ENCODE data around the gene CST9L.

CST9L gene

DNA sequence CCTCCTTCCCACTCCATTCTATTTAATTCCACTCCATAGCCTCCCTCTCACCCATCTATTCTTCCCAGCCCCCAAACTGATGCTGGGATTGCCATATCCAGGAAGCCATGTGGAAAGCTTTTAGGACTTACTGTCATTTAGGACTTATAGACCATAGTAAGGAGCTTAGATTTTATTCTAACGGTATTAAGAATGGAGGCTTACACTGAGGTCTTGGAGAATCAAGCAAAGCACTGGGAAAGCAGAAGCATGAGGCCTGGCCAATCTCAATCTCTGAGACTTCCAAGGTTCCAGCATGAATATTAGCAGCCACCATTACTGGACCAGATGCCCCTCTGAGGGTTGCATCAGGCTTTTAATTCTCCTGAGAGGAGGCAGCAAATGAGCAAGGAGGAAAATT is 36.0 kb upstream of the CST9L start:
- H3K4me2 ChIP-seq, result peak overlapping the region; percentile 57
- H3K9ac ChIP-seq, result no peak overlapping the region
- no peaks in the 10 kb centered on the region for H3K9me3 ChIP-seq
- H3K27me3 ChIP-seq, result no peaks in the 10 kb centered on the region
- H3K4me1 ChIP-seq, result peaks cover 43% of the 10 kb centered on the region
- TF ChIP-seq Cebpa-rat (IDR thresholded peaks at IDR 0.05), result no peak
- no peaks in the 10 kb centered on the region for H4K20me1 ChIP-seq
- H3K27ac ChIP-seq, result no peak overlapping the region
- no peak overlapping the region for H3K4me3 ChIP-seq
- H3K36me3 ChIP-seq, result no peaks in the 10 kb centered on the region

DNA sequence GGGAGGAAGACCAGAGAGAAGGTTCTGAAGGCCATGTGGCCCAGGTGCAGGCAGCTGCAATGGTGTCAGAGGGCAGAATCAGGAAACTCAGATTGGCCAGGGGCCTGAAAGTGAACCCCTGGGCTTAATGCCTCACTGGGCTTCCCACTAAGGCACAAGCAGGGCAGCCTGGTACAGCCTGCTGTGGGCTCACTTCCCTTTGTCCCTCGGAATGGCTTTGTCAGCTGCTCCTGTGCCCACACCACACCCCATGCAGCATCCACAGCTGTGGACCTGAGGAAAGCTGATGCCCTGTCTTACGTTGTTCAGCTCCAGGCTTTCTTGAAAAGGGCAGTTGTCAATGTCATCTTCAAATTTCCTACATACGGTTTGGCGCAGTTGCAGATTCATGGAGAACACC is 35.0 kb upstream of the CST9L start:
- Histone ChIP-seq H3K9me3 (no peaks in the 10 kb centered on the region), H4K20me1 (no peaks in the 10 kb centered on the region), H3K4me2 (peak overlapping the region; percentile 57), H3K9ac (no peak overlapping the region), H3K36me3 (no peaks in the 10 kb centered on the region), H3K27me3 (no peaks in the 10 kb centered on the region), H3K27ac (peak overlapping the region; percentile 50), H3K4me3 (no peak overlapping the region), H3K4me1 (peaks cover 39% of the 10 kb centered on the region)
- TF ChIP-seq Cebpa-rat (IDR thresholded peaks at IDR 0.05), result no peak

DNA sequence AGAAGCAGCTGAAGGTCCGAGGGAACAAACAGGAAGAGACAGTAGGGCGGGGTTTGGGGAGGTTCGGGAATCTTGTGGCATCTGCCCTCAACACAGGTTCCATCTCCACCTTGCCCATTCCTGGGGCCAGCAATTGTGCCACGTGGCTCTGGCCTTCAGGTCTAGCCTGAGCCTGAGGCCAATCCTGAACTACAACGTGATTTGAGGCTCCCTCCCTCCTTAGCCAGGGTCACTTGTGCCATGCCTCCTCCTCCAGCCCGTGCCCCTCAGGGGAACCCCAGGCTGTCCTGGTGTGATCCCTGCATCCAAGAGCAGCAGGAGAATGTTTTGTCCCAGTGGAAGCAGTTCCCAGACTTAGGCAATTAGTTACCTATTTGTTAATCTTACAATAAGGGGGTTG is 34.4 kb upstream of the CST9L start:
- Histone ChIP-seq H3K27me3 (no peaks in the 10 kb centered on the region), H3K27ac (peak overlapping the region; percentile 50), H3K4me3 (no peak overlapping the region), H3K9me3 (no peaks in the 10 kb centered on the region), H3K4me1 (peaks cover 37% of the 10 kb centered on the region), H3K36me3 (no peaks in the 10 kb centered on the region), H3K9ac (no peak overlapping the region), H4K20me1 (no peaks in the 10 kb centered on the region), H3K4me2 (peak overlapping the region; percentile 57)
- no peak for TF ChIP-seq Cebpa-rat (IDR thresholded peaks at IDR 0.05)

DNA sequence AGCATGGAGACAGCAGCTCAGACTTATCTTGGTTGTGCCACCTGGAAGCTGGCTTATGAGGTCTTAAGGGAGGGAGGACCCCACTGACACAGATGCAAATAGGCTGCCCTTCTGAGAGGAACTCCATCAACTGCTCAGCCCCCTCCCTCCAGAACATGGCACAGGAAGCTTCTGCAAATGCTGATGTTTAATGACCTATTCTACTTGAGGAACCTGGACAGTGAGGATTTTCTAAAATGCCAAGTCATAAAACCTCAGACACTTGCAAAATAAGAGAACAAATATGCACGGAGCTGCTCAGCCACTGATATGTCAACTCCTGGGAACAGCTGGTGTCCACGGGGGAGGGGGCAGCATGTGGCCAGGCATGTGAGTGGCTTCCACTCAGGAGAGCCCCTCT is 34.0 kb upstream of the CST9L start:
- H3K4me3 ChIP-seq, result no peak overlapping the region
- peak overlapping the region; percentile 57; the same call in 1 of the 2 replicates for H3K4me2 ChIP-seq
- H3K9ac ChIP-seq, result no peak overlapping the region
- H3K9me3 ChIP-seq, result no peaks in the 10 kb centered on the region
- H3K27me3 ChIP-seq, result no peaks in the 10 kb centered on the region
- no peaks in the 10 kb centered on the region for H4K20me1 ChIP-seq
- H3K4me1 ChIP-seq, result peaks cover 33% of the 10 kb centered on the region
- no peak for TF ChIP-seq Cebpa-rat (IDR thresholded peaks at IDR 0.05)
- H3K36me3 ChIP-seq, result no peaks in the 10 kb centered on the region
- no peak overlapping the region for H3K27ac ChIP-seq

DNA sequence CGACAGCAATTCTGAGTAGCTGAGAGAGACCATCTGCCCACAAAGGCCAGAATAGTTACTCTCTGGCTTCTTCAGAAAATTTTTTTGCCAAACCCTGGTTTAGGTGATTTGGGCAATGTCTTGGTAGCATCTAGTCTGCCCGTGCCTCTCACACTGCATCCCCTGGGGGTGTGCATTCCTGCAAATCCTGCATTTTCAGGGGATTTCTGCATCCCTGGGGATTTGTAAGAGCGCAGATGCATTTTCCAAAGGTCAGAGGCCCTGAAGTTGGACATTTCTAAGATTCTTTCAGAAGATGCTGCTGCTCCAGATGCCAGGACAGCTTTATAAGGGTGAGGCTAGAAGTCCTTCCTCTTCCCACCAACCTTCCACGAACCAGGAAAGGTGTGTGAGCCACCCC is 33.4 kb upstream of the CST9L start:
- H4K20me1 ChIP-seq, result no peaks in the 10 kb centered on the region
- no peak overlapping the region for H3K9ac ChIP-seq
- peaks cover 28% of the 10 kb centered on the region for H3K4me1 ChIP-seq
- no peaks in the 10 kb centered on the region for H3K27me3 ChIP-seq
- TF ChIP-seq Cebpa-rat (IDR thresholded peaks at IDR 0.05), result no peak
- no peak overlapping the region for H3K27ac ChIP-seq
- H3K4me3 ChIP-seq, result no peak overlapping the region
- H3K4me2 ChIP-seq, result no peak overlapping the region
- no peaks in the 10 kb centered on the region for H3K9me3 ChIP-seq
- no peaks in the 10 kb centered on the region for H3K36me3 ChIP-seq

DNA sequence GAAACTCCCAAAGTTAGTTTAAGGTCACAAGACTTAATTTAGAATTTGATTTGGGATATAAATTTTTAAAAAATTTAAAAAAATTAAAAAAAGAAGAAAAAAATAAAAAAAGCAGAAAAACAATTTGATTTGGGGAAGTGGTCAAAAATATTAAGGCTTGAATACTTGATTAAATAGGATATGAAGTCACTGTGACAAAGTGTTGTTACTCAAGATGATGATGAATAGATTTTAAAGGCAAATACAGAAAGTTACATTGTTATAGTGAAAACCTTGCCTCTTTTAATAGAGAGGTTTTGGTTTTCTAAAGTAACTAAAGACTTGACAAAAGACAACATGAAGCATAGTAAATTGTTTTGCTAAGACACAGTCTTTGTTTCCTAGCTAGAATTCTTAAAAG is 30.2 kb upstream of the CST9L start:
- no peak overlapping the region for H3K9ac ChIP-seq
- no peak overlapping the region for H3K4me2 ChIP-seq
- no peak overlapping the region for H3K4me3 ChIP-seq
- no peak overlapping the region for H3K27ac ChIP-seq
- no peaks in the 10 kb centered on the region for H3K27me3 ChIP-seq
- H3K36me3 ChIP-seq, result no peaks in the 10 kb centered on the region
- TF ChIP-seq Cebpa-rat (IDR thresholded peaks at IDR 0.05), result no peak
- H4K20me1 ChIP-seq, result no peaks in the 10 kb centered on the region
- no peaks in the 10 kb centered on the region for H3K9me3 ChIP-seq
- H3K4me1 ChIP-seq, result peaks cover 14% of the 10 kb centered on the region

DNA sequence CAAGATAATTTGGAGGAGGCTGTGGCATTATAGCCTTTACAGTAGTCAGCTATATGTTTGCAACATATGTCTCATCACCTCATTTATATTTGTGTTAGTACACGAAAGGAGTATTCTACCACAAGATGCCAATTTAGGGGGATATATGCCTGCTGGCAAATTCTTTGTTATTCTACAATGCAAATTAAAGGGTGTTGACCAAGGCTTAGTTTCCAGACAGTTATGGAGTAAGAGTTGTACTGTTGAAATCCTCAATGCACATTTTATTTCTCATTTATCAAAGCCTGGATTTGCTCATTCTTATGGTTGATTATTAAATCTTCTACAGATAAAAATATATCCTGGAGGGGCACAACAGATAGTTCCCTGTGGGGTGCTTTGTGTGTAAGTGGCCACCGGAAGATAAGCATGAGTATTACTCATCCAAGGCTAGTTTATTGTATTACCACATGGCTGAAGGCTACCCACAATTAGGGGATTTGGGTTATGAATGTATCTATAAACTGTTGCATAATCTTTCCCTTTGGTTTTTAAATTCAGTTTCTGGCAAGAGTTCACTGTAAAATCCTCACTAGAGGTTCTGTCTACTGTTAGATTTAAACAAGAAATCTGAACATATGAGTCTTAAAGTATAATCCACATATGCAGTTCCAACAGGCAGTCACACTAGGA is 28.4 kb upstream of the CST9L start:
- Histone ChIP-seq H3K9me3 (no peaks in the 10 kb centered on the region), H3K27me3 (no peaks in the 10 kb centered on the region)

DNA sequence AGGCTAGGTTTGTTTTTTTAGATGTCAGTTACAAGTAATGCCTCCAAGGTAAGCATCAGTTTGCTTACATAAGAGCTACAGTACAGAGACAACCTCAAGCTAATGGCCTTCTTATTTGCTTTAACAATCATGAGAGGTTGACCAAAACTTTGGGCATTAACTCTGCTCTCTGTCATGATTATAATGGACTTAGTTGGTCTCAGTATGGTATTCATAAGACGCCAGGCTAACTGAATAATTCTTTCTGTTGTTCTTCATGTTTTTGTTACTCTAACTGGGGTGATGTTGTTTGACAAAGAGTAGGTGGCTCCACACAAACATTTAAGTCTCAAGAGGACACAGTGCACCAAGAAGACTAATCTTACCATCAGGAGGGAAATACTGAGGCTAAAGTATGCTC is 27.7 kb upstream of the CST9L start:
- Histone ChIP-seq H3K9me3 (no peaks in the 10 kb centered on the region), H4K20me1 (no peaks in the 10 kb centered on the region), H3K27me3 (no peaks in the 10 kb centered on the region), H3K4me3 (no peak overlapping the region), H3K27ac (no peak overlapping the region), H3K9ac (no peak overlapping the region), H3K36me3 (no peaks in the 10 kb centered on the region), H3K4me1 (no peaks in the 10 kb centered on the region), H3K4me2 (no peak overlapping the region)
- TF ChIP-seq Cebpa-rat (IDR thresholded peaks at IDR 0.05), result no peak

More for the DNA sequence above, 28.4 kb upstream of the CST9L start:
- Histone ChIP-seq H3K4me2 (no peak overlapping the region), H4K20me1 (no peaks in the 10 kb centered on the region), H3K27ac (no peak overlapping the region), H3K4me1 (no peaks in the 10 kb centered on the region), H3K4me3 (no peak overlapping the region), H3K36me3 (no peaks in the 10 kb centered on the region), H3K9ac (no peak overlapping the region)
- no peak for TF ChIP-seq Cebpa-rat (IDR thresholded peaks at IDR 0.05)

DNA sequence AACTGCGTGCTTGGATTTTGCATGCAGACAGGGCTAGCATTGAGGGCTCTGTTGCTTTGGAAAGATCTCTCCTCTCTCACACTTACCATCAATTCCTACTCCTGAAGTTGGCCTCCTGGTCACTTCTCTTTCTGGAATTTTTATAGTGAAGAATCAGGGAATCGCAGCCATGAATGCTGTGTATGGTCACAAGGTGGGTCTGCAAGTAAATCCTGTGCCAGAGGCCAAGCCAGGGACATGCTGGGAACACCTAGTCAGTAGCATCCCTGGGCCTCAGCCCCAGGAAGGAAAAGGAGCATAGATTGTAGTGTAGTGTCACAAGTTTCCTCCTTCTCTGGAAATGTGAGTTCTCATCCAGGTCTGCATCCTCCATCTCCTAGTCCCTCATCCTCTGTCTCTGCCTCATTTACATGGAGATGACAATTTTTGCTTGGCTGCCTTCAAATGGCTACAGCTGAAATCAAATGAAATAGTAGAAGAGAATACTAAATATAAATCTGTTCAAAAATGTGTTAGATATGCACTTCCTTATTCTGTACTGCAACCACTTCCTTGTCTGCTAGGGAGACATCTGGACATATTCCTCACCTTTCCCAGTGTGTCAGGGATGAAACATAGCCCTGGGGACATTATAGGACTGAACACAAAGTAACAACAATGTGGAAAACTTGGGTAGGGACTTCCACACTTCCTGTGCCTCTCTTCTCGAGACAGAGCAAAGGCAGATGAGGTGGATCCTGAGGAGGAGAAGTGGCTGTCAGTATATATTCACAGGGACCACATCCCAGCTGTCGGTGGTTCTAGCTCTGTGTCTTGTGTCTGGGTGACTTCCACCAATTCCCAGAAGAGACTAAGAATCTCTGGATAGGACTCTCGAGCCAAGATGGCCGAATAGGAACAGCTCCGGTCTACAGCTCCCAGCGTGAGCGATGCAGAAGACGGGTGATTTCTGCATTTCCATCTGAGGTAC is 20.4 kb upstream of the CST9L start:
- Histone ChIP-seq H3K36me3 (no peaks in the 10 kb centered on the region), H3K9ac (no peak overlapping the region), H3K9me3 (no peaks in the 10 kb centered on the region), H4K20me1 (no peaks in the 10 kb centered on the region), H3K27me3 (no peaks in the 10 kb centered on the region), H3K27ac (no peak overlapping the region), H3K4me3 (no peak overlapping the region), H3K4me2 (no peak overlapping the region), H3K4me1 (peaks cover 8% of the 10 kb centered on the region; the same call in 1 of the 2 replicates)
- TF ChIP-seq Cebpa-rat (IDR thresholded peaks at IDR 0.05), result no peak

DNA sequence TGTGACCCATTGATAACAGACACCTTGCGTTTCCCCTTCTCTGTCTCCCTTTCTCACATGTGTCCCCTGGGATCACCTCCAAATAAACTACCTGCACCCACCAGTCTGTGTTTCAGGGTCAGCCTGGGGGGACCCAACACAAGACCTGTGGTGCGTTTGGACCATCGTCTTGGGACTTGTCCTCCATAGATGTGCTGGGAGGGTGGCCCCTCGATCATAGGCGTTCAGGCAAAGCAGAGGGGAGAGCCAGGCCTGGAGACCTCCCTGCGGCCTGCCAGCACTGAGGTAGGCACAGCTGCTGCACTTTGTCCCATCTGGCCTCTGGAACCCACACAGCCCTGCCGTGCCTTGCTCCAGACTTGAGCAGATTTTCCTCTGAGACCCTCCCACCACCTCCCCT is 19.3 kb upstream of the CST9L start:
- H3K4me1 ChIP-seq, result peaks cover 8% of the 10 kb centered on the region; the same call in 1 of the 2 replicates

More for the DNA sequence above, 19.3 kb upstream of the CST9L start:
- no peak overlapping the region for H3K4me3 ChIP-seq
- no peaks in the 10 kb centered on the region for H3K27me3 ChIP-seq
- H3K27ac ChIP-seq, result no peak overlapping the region
- no peaks in the 10 kb centered on the region for H3K9me3 ChIP-seq
- no peaks in the 10 kb centered on the region for H3K36me3 ChIP-seq
- H3K9ac ChIP-seq, result no peak overlapping the region
- no peaks in the 10 kb centered on the region for H4K20me1 ChIP-seq
- TF ChIP-seq Cebpa-rat (IDR thresholded peaks at IDR 0.05), result no peak
- no peak overlapping the region for H3K4me2 ChIP-seq

Measured in BLaER1 (cell line).